Cerebellar cortex (tissue), 1 donor: ENCODE results near the gene GTF2B.
"Not testable (repeated sequence)": the region's sequence is repeated elsewhere in the genome, so short reads cannot be mapped to it uniquely, and the experiment has no call there.

Experiments used
- DNase-seq: peaks from one replicate; pipeline ENCODE4 v3.0.0-alpha.2; 2015; ENCODE audit warnings: low spot score

The GTF2B gene, protein sequence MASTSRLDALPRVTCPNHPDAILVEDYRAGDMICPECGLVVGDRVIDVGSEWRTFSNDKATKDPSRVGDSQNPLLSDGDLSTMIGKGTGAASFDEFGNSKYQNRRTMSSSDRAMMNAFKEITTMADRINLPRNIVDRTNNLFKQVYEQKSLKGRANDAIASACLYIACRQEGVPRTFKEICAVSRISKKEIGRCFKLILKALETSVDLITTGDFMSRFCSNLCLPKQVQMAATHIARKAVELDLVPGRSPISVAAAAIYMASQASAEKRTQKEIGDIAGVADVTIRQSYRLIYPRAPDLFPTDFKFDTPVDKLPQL

DNA sequence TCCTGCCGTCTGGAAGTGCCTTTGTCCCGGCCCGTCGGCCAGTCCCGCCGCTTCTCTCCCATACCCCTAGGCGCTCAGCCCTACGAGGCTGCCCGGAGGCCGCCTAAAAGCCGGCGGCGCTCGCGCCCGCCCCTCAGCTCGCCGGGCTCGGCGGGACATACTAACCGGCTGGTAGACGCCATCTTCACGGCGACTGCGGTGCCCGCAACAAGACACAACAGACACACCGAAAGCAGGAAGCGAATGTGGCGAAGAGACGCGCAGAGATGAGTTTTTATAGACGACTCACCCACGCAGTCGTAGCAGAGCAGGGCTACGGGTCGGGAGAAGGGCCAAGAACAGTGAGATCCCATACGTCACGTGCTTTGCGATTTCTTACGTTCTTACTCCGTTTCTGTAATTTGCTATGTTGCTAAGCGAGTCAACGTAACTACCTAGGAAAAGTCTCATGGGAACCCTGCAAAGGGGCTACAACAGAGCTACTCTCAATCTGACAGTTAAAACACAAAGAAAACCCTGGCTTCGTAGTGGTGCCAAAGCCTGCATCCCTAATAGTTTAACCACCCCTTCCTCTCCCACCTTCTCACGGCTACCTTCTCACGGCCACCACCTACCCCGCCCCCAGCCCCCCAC is at the start of gene GTF2B:
GTF2B (minus strand) TSS at position 250 of the 633 bp plus-strand sequence; CDS start at position 182, 68 bp downstream.
- DNase-seq: peak; percentile 94

DNA sequence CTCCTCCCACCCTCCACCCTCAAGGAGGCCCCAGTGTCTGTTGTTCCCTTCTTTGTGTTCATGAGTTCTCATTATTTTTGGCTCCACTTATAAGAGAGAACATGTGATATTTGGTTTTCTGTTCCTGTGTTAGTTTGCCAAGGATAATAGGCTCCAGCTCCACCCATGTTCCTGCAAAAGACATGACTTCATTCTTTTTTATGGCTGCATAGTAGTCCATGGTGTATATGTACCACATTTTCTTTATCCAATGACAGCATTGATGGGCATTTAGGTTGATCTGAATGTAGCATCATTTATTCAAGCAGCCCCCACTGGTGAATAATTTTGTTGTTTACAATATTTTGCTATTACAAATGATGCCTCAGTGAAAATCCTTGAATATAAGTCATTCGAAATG is 47.2 kb upstream of the GTF2B start:
- DNase-seq: not testable (repeated sequence)

GRCh38 chr1:88936760-88937342 is 45.5 kb upstream of the GTF2B start:
- no peak for DNase-seq

GRCh38 chr1:88936223-88936523 is 44.8 kb upstream of the GTF2B start:
- no peak for DNase-seq

DNA sequence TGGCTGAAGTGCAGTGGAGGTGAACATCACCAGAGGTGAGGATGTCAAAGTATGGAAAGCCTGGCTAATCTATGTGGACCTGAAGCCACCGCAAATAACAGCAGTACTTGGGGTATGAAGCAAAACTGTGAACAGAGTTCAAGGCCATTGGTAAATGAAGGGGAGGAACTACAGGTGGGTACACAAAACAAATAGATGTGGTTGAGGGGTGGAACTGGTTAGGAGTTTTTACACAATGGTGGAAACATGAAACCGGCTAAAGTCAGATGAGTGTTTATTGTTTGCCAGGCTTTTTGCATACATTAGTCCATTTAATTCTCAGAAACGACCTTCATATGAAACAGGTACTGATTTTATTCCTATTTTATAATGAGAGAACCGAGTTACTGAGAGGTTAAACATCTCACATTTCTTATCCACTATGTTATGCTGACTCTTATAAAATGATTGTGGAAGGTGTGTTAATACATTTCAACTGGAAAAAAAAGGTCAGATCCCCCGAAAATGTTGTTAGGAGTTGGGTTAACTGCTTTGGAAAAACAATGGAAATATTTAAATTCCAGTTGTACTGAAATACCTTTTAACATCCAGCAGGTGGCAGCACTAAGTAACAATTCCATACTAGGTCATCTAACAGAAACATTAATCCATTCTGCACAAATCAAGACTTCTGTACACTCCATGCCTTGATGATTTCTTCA is 44.3 kb upstream of the GTF2B start:
- peak; percentile 52 for DNase-seq

GRCh38 chr1:88930176-88930575 is 38.8 kb upstream of the GTF2B start:
- not testable (repeated sequence) for DNase-seq

GRCh38 chr1:88923224-88923623 is 31.9 kb upstream of the GTF2B start:
- no peak for DNase-seq

GRCh38 chr1:88922214-88922613 is 30.8 kb upstream of the GTF2B start:
- no peak for DNase-seq

DNA sequence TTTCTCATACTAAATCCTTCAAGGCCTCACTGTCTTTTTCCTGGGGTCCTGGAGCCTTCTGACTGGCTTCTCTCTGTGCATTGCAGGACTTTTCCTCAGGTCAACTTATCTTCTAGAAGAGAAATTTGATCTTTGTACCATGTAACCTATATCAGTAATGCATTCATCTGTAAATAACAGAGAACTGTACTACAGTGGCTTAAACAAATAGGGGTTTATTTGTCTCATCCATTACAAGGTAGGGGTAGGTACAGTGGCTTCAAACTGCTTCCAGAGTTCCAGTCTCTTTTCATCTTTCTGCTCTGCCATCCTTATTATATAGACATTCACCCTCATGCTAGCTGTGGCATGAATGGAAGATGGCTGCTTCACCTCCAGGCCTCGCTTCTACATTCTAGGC is 29.5 kb upstream of the GTF2B start:
- DNase-seq: no peak

GRCh38 chr1:88917321-88918025 is 26.1 kb upstream of the GTF2B start:
- no peak for DNase-seq

DNA sequence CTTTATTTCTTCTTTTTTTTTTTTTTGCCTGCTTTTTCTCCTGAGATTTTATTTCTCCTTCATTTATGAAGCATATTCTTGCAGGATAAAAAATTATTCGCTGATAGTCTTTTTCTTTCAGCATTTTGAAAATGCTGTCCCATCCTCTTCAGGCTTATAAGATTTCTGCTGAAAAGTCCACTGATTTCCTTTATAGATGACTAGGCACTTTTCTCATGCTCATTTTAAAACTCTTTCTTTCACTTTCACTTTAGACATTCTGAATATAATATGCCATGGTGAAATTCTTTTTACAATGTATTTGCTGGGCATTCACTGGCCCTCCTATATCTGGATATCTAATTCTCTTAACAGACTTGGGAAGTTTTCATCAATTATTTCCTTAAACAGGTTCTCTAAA is 25.5 kb upstream of the GTF2B start:
- no peak for DNase-seq

- not testable (repeated sequence) for DNase-seq
Measured at GRCh38 chr1:88911800-88912199, 20.4 kb upstream of the GTF2B start.

GRCh38 chr1:88911161-88911560 is 19.8 kb upstream of the GTF2B start:
- DNase-seq: no peak

DNA sequence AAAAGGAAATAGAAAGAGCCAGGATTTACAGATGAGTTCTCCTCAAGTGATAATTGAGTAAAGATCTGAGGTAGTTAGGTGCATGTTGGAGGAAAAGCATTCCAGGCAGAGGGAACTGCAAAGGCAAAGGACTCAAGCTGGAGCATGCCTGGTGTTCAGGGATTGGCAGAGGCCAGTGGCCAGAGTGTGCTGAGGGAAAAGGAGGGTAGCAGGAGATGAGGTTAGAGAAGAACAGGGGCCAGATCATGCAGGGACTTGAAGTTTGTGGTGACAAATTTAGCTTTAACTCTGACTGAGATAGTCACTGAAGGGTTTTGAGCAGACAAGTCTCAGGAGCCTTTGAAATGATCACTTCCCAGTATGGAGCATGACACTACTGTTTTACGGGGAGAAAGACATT is 19.0 kb upstream of the GTF2B start:
- no peak for DNase-seq

- no peak for DNase-seq
Measured at GRCh38 chr1:88900883-88901282, 9.5 kb upstream of the GTF2B start.

GRCh38 chr1:88897070-88897730 is 5.8 kb upstream of the GTF2B start:
- DNase-seq: no peak

DNA sequence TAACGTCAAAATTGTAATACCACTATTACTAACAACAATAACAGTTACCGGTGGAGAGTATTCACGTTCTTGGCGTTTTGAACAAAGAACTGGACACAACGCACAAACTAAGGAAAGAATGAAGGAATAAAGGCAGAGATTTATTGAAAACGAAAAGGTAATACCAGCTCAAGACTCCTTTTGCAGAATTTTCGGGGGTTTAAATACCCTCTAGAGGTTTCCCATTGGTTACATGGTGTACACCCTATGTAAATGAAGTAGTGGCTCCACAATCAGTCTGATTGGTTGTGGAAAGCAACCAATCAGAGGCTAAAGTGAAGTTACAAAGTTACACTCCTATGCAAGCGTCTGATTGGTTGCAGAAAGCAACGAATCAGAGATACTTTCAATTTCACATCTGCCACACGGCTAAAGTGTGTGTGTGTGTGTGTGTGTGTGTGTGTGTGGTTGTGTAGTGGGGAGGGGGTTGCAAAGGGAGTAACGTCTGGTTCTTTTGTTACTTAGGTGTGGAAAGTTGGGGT is 1.1 kb upstream of the GTF2B start:
- DNase-seq: peak; percentile 33

- peak; percentile 30 for DNase-seq
Measured at GRCh38 chr1:88891951-88892340, 579 bp upstream of the GTF2B start.

DNA sequence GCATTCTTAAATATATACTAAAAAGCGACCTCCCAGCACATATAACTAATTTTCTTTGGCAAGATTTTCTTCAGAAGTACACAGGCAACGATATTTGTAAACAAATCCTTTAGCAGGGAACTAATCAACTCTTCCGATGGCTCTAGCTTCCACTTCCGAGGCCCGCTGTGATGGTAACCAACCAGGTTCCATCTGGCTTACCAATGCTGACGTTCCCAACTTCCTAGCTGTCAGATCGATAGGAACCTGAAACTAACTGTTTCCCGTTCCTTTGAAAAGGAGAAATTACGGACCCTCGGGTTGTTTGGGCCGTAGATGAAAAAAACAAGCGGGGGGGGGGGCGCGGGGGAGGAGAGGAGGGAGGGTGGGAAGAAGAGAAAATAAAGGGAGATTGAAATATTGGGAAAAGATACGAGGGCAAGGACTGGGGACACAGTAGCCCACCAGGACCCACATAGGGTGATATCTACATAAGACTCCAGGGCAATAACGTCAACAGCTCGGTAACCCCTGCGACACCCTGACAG is 513 bp downstream of the GTF2B start:
- peak; percentile 45 for DNase-seq

- DNase-seq: no peak
Measured at GRCh38 chr1:88890131-88890530, 1.2 kb downstream of the GTF2B start.

DNA sequence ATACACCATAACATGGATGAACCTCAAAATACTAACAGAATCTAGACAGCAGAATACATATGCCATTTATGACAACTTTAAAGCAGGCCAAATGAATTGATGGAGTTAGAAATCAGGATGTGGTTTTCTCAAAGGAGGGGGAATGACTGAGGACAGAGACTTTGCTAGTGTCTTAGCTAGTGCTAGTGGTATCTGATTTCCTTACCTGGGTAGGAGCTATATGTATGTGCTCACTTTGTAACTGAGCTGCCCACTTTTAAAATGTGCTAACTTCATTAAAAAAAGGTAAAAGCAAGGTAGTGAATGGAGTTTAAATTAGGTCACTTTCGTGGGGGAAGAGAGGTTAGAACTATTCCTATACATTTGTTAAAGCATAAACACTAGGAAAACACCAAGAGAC is 2.6 kb downstream of the GTF2B start:
- no peak for DNase-seq
